ENCODE results near the gene DSCAM.

- TF ChIP-seq CTCF (IDR thresholded peaks at IDR 0.05) (no peak), POLR2A (IDR thresholded peaks at IDR 0.05) (no peak)
These were observed 372.4 kb downstream of the DSCAM start for GRCh38 chr21:40474513-40474912.

Data from Peyer's patch (tissue), 4 donors.